Mucosa of descending colon (tissue), 3 donors: Measurements from ENCODE around the gene PPM1J. TPM values are rescaled to one million over a fixed set of nuclear protein-coding genes. Genes with fewer than 3 reads are reported as not detected.
"Not testable (repeated sequence)": the region's sequence is repeated elsewhere in the genome, so short reads cannot be mapped to it uniquely, and the experiment has no call there.

ENCODE experiments used
- ATAC-seq: fragments of 200-7000 bp; cut with Tn5 transposase; one replicate; pipeline ENCODE4 v1.9.1; 2020; ENCODE audit warnings: mild to moderate bottlenecking, moderate library complexity
- DNase-seq, 3 donors: peaks; one replicate each; pipeline ENCODE4 v3.0.0-alpha.2; 2020
- H3K36me3 ChIP-seq: fragments of 200-600 bp; one replicate; pipeline ENCODE4 v1.8.0; 2021; ENCODE audit warnings: low read depth, mild to moderate bottlenecking
- H3K4me1 ChIP-seq: fragments of 200-600 bp; one replicate; pipeline ENCODE4 v1.8.0; 2021; ENCODE audit warnings: low read depth, mild to moderate bottlenecking
- H3K4me3 ChIP-seq: fragments of 200-600 bp; one replicate; pipeline ENCODE4 v1.8.0; 2021; ENCODE audit warnings: mild to moderate bottlenecking
- H3K9me3 ChIP-seq: fragments of 200-600 bp; one replicate; pipeline ENCODE4 v1.8.0; 2021; ENCODE audit warnings: mild to moderate bottlenecking
- intact Hi-C, 2 donors: fragments of 100-400 bp; cut with DNase I in 1 of 2; cut with micrococcal nuclease in 1 of 2; formaldehyde crosslinking; loops; one replicate each; pipeline versions ENCODE4 v1.11.0 to v1.11.1; 2022; cut with DNase I, micrococcal nuclease
- total RNA-seq, 3 donors: library from RNA; stranded (reverse); fragmentation: NEBNext Ultra II Directional in 2 of 3; extraction: Animal tissue kit (Norgen Biotek cat#: 25700) in 2 of 3; gene quantifications; one replicate each; pipeline versions ENCODE4 v1.2.1 to v1.2.4, GENCODE V29; 2021 to 2023
- TF ChIP-seq, protein P1 (sequence below): fragments of 200-600 bp; IDR thresholded peaks from one replicate; pipeline ENCODE4 v1.8.0; 2022; ENCODE audit warnings: antibody characterized with exemption, mild to moderate bottlenecking
- donor health status: DM: no; HTN: no; CAD: no; lungs with moderate emphysema.
- donor health status: DM: no; HTN: no; CAD: no.
- donor health status: DM: no; HTN: yes; CAD: no.

Gene PPM1J
- total RNA-seq, 3 donors from 2014 or later, result 0.92 to 1.7 (median 1.1) TPM

DNA sequence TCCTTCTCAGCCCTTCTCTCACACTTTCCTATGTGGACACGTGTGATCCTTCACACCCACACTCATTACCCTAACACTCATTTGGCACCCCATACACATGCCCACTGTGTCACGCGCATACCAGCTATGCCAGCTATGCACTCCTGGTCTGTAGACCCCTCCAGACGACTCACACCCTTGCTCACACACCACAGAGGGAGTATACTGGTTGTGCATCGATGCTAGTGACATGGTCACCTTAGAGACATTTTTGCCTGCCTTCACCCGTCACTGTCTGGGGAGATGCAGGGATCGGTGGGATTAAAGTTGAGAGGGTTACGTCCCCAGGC lies 8.3 kb upstream of the PPM1J start:
- intact Hi-C loops, result loop anchor here in 1 of 2 donors (5.0 kb wide), 1 partner anchor 79 kb away; no protein-coding TSS in a partner anchor
- no peaks in the 10 kb centered on the region for H3K4me1 ChIP-seq
- no peak for ATAC-seq
- no peaks in the 10 kb centered on the region for H3K9me3 ChIP-seq
- no peaks in the 10 kb centered on the region for H3K36me3 ChIP-seq
- DNase-seq, result no peak
- TF ChIP-seq, protein P1, sequence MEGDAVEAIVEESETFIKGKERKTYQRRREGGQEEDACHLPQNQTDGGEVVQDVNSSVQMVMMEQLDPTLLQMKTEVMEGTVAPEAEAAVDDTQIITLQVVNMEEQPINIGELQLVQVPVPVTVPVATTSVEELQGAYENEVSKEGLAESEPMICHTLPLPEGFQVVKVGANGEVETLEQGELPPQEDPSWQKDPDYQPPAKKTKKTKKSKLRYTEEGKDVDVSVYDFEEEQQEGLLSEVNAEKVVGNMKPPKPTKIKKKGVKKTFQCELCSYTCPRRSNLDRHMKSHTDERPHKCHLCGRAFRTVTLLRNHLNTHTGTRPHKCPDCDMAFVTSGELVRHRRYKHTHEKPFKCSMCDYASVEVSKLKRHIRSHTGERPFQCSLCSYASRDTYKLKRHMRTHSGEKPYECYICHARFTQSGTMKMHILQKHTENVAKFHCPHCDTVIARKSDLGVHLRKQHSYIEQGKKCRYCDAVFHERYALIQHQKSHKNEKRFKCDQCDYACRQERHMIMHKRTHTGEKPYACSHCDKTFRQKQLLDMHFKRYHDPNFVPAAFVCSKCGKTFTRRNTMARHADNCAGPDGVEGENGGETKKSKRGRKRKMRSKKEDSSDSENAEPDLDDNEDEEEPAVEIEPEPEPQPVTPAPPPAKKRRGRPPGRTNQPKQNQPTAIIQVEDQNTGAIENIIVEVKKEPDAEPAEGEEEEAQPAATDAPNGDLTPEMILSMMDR, result no peak
- H3K4me3 ChIP-seq, result no peak overlapping the region

DNA sequence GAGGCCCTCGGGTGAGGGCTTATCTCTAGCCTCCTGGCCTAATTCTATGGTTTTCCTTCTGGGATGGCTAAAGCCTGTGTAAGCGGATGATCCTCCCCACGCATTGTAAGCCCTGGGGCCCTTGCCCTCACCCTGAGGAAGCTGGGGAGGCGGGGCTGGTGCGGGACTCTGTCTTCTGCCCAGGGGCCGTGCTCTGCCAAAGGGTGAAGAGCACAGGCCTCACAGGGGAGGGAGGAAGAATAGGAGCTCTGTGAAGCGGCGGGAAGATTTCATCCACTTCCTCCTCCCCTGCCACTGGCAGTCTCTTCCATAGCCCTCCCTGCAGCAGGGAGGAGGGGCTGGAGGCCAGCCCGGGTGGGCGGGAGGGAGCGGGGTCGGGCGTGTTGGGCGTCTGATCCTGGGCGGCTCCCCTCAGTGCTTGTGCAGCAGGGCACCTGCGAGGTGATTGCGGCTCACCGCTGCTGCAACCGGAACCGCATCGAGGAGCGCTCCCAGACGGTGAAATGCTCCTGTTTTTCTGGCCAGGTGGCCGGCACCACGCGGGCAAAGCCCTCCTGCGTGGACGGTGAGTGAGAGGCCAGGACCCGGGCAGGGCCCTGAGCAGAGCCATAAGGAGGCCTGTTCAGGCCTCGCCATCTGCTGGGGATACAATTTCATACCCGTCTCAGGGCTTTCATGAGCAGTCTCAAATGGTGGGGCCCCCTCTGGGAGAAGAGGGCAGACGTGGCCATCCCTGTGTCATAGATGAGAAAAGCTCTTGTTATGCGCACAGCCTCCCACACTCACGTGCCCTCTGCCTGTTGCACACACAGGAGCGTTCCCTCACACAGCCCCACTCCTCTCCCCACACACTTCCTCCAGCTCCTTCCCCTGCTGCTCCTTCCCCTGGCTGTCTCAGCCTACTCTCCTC lies 7.7 kb upstream of the PPM1J start:
- no peak for DNase-seq
- intact Hi-C loops, result loop anchor here in 1 of 2 donors (5.0 kb wide), 1 partner anchor 79 kb away; no protein-coding TSS in a partner anchor

DNA sequence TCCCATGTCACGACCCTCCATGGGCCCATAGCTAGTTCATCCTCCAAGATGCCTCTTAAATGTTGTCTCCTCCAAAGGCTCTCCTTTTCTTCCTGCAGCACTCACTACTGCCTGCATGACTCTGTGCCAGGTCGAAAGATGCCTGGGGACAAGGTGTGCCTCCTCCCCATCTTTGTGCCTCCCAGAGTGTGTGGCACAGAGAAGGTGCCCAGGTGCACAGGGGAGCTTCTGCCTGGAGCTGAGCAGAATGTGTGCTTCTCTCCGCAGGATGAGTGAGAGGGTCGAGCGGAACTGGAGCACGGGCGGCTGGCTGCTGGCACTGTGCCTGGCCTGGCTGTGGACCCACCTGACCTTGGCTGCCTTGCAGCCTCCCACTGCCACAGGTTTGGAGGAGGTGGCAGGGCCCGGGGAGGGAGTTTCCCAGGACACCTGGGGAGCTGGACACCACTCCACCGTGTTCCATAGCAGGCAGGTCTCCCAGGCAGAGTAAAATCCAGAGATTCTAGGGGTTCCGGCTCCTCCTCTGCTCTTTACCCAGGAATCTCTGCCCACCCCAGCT lies 6.9 kb upstream of the PPM1J start:
- TF ChIP-seq, protein P1, result no peak
- H3K4me1 ChIP-seq, result no peaks in the 10 kb centered on the region
- H3K9me3 ChIP-seq, result no peaks in the 10 kb centered on the region
- DNase-seq, result no peak
- no peak overlapping the region for H3K4me3 ChIP-seq
- H3K36me3 ChIP-seq, result no peaks in the 10 kb centered on the region
- intact Hi-C loops, result loop anchor here in 1 of 2 donors (5.0 kb wide), 1 partner anchor 80 kb away; no protein-coding TSS in a partner anchor
- no peak for ATAC-seq

More for the DNA sequence above, 7.7 kb upstream of the PPM1J start:
- Histone ChIP-seq H3K4me3 (no peak overlapping the region), H3K9me3 (no peaks in the 10 kb centered on the region), H3K36me3 (no peaks in the 10 kb centered on the region), H3K4me1 (no peaks in the 10 kb centered on the region)
- TF ChIP-seq, protein P1, result no peak
- peak; percentile 52 for ATAC-seq

DNA sequence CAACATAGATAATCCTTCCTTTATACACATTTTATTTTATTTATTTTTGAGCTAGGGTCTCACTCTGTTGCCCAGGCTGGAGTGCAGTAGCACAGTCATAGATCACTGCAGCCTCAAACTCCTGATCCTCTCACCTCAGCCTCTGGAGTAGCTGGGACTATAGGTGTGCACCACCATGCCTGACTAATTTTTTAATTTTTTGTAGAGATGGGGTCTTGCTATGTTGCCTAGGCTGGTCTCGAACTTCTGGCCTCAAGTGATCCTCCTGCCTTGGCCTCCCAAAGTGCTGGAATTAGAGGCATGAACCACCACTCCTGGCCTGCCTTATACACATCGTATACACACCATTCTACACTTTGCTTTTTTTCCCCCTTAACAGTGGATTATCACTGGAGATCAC lies 6.2 kb upstream of the PPM1J start:
- not testable (repeated sequence) for H3K4me1 ChIP-seq, H3K4me3 ChIP-seq, H3K9me3 ChIP-seq, ATAC-seq, DNase-seq, H3K36me3 ChIP-seq
- intact Hi-C loops, result loop anchor here in 1 of 2 donors (5.0 kb wide), 1 partner anchor 81 kb away; no protein-coding TSS in a partner anchor

DNA sequence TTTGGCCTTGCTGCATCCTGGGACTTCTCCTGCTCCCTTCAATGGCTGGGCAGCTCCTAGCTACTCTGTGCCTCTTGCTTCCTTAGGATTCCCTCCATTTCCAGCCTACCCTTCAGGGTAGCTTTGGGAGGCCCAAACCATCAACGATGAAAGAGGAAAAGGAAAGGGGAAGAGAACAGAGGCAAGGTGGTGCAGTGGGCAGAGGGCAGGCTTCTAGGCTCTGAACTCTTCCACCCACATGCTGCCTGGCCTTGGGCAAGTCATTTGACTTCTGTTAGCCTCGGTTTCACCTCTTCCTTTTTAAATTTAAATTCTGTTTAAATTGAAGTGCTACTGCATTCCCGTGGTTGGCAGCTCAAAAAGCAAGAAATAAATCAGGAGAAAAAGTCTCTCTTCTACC lies 5.7 kb upstream of the PPM1J start:
- TF ChIP-seq, protein P1, result no peak
- intact Hi-C loops, result loop anchor here in 1 of 2 donors (5.0 kb wide), 1 partner anchor 82 kb away; no protein-coding TSS in a partner anchor

DNA sequence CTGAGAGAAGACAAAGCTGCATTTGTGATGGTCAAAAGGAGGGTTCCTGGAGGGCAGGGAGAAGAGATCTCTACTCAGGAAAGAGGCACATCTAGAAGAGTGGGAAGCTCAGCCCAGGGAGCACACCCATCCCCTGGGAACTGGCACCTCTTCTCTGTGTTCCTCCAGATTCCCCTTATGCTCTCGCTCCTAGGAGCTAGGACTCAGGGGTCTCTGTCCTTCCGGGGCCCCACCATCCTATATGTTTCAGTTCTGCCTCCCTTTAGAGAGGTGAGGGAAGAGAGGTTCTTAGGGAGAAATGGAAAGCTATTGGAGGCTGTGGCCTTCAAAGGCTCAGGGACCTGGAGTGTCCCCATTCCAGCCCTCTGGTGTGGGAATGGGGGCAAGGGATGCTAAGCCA lies 4.6 kb upstream of the PPM1J start:
- no peak for ATAC-seq
- intact Hi-C loops, result loop anchor here (5.0 to 10.0 kb wide), 2 partner anchors 83 to 325 kb away; no protein-coding TSS in a partner anchor

More for the DNA sequence above, 5.7 kb upstream of the PPM1J start:
- peaks cover 3% of the 10 kb centered on the region for H3K4me1 ChIP-seq
- H3K9me3 ChIP-seq, result no peaks in the 10 kb centered on the region
- DNase-seq (no peak), ATAC-seq (no peak)
- no peak overlapping the region for H3K4me3 ChIP-seq
- no peaks in the 10 kb centered on the region for H3K36me3 ChIP-seq

More for the DNA sequence above, 4.6 kb upstream of the PPM1J start:
- Histone ChIP-seq H3K4me3 (no peak overlapping the region), H3K4me1 (peaks cover 5% of the 10 kb centered on the region), H3K36me3 (no peaks in the 10 kb centered on the region), H3K9me3 (no peaks in the 10 kb centered on the region)
- DNase-seq, result no peak
- TF ChIP-seq, protein P1, result no peak
